Pons (tissue), 1 donor: Measurements from ENCODE around the gene FAM169A.
"Not testable (repeated sequence)": the region's sequence is repeated elsewhere in the genome, so short reads cannot be mapped to it uniquely, and the experiment has no call there.

Experiments
- DNase-seq: peaks from one replicate; pipeline ENCODE4 v3.0.0-alpha.2; 2016; ENCODE audit warnings: low spot score

Gene FAM169A

DNA sequence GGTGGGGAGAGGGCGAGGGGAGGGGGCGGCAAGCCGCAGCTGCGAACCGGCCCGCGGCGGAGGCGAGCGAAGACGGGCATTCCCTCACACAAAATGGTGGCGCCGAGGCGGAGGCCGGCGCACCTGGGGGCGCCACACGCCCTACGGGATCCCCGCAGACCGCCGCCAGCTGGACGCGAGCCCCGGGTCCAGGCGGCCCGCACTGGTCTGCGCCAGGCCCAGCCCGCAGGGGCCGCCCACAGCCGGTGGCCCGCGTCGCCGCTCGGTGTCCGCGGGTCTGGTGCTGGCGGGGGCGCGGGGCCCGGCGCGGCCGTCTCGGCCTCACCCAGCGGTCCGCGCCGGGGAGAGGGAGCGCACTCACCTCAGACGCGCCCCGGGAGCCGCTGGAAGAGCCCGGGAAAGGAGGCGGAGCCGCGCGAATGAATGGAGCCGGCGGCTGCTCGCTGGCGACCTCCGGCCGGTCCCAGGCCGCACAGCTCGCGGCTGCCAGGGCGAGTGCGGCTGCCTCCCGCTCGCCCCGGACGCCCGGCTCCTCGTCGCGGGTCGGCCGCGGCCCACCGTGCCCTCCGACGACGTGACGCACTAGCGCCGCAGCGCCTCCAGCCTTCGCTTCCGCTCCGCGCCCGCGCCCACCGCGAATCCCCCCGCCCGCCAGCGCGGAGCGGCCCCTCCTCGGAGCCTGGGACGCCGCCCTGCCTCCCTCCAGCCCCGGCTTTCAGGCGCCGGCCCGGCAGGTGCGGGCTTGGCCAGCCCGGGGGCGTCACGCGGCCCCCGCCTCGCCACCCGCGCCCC is at the start of gene FAM169A:
Gene FAM169A (minus strand): TSS at position 584 of the 792 bp plus-strand sequence. CDS start 24,711 bp downstream, outside the sequence.
- no peak for DNase-seq

- no peak for DNase-seq
Measured at GRCh38 chr5:74915488-74915887, 49.3 kb upstream of the FAM169A start.

DNA sequence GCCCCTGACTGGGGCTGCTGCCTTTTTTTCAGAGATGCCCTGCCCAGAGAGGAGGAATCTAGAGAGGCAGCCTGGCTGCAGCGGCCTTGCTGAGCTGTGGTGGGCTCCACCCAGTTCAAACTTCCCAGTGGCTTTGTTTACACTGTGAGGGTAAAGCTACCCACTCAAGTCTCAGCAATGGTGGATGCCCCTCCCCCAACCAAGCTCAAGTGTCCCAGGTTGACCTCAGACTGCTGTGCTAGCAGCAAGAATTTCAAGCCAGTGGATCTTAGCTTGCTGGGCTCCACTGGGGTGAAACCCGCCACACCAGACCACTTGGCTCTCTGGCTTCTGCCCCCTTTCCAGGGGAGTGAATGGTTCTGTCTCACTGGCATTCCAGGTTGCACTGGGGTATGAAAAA is 45.2 kb upstream of the FAM169A start:
- not testable (repeated sequence) for DNase-seq

DNA sequence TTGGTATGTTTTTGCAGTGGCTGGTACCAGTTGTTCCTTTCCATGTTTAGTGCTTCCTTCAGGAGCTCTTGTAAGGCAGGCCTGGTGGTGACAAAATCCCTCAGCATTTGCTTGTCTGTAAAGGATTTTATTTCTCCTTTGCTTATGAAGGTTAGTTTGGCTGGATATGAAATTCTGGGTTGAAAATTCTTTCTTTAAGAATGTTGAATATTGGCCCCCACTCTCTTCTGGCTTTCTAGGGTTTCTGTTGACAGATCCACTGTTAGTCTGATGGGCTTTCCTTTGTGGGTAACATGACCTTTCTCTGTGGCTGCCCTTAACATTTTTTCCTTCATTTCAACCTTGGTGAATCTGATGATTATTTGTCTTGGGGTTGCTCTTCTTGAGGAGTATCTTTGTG is 43.7 kb upstream of the FAM169A start:
- not testable (repeated sequence) for DNase-seq

DNA sequence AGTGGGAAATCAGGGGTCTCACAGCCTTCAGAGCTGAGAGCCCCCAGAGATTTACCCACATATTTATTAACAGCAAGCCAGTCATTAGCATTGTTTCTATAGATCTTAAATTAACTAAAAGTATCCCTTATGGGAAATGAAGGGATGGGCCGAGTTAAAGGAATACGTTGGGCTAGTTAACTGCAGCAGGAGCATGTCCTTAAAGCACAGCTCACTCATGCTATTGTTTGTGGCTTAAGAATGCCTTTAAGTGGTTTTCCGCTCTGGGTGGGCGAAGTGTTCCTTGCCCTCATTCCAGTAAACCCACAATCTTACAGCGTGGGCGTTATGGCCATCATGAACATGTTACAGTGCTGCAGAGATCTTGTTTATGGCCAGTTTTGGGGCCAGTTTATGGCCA is 42.0 kb upstream of the FAM169A start:
- DNase-seq = not testable (repeated sequence)

DNA sequence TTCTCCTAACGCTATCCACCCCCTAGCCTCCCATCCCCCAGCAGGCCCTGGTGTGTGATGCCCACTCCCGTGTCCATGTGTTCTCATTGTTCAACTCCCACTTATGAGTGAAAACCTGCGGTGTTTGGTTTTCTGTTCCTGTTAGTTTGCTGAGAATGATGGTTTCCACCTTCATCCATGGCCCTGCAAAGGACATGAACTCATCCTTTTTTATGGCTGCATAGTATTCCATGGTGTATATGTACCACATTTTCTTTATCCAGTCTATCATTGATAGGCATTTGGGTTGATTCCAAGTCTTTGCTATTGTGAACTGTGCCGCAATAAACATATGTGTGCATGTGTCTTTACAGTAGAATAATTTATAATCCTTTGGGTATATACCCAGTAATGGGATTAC is 38.5 kb upstream of the FAM169A start:
- not testable (repeated sequence) for DNase-seq

DNA sequence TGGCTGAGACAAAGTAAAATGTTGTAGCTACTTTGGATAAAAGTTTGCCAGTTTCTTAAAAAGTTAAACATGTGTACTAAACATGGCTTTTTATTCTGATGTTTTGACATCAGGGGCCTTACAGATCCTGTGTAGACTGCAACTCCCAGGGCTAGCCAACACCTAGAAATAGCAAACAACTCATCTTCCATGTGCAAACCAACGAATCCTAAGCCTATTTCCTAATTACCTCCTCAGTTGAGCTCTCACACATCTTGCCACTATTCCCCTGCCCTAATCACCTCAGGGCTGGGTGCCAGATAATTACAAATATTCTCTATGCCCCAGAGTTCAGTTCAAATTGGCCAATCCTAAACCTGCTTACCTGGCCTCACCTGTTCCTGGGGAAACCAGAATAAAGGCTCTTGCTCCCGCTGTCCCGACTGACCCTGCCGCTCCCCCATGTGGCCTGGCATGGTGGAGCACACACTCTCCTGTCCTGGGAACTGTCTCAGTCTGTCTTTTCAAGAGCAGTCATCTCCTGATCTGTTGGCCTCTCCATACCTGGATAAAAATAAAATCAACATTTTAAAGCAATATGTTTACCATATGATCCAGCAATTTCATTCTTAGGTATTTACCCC is 37.1 kb upstream of the FAM169A start:
- peak; percentile 42 for DNase-seq

GRCh38 chr5:74897049-74897448 is 30.9 kb upstream of the FAM169A start:
- DNase-seq = no peak

GRCh38 chr5:74895906-74896305 is 29.7 kb upstream of the FAM169A start:
- DNase-seq = peak; percentile 78

- no peak for DNase-seq
Measured at GRCh38 chr5:74894351-74894750, 28.2 kb upstream of the FAM169A start.

DNA sequence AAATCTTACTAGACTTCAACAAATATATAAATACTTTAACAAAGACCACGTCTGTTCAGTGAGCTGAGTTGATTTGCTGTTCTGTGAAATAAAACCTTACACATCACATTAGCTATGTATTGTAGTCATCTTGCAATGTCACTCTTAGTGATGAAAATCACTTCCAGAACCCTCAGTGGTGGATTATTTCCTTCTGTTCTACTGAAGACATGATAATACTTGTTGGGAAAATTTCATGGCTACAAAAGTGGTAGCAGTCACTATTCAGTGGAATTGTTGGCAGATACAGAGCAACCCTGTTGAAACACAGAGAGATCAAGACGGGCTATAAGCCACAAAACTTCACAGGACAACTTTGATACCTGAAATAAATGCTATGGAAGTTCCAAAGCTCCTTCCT is 26.7 kb upstream of the FAM169A start:
- no peak for DNase-seq

DNA sequence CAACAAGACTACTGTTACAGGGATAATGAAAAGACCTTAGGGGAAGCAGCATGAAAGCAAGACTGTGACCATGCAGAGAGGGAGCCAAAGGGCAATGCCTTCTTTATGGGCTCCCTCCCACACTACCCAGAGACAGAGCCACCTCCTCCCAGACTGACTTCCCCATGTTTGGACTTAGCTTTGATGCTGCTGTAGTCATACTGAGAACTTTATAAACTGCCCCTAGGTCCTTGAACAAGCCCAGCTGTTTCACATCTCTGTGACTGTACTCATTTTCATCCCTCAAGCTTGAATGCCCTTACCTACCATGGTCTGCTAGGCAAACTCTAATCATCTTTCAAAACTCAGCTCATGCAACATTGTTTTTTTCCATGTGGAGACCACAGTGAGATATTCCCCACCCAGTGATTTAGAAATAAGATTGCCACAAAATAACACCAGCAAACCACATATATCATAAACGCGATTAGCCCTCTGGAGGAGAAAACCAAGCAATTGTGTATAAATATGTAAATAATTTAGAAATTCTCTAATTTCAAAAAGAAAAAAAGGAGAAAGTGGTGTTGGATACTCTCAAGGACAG is 23.4 kb upstream of the FAM169A start:
- no peak for DNase-seq

DNA sequence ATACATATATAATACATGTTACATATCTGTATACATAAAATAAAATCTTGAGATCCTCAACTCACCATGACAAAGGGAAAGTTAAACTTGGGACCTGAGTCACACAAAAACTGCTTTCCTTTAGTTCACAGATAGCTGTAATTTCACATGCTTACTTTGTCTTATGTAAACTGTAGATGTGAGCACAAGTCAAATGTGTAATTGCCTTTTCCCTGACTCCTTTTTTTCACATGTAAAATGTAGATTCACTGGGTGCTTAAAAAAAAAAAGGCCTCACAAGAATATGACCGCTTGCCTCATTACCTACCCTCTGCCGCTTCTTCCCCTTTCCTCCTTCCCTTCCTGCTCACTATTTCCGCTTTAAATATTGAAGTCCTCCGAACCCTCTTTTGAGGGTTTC is 21.9 kb upstream of the FAM169A start:
- DNase-seq = no peak

DNA sequence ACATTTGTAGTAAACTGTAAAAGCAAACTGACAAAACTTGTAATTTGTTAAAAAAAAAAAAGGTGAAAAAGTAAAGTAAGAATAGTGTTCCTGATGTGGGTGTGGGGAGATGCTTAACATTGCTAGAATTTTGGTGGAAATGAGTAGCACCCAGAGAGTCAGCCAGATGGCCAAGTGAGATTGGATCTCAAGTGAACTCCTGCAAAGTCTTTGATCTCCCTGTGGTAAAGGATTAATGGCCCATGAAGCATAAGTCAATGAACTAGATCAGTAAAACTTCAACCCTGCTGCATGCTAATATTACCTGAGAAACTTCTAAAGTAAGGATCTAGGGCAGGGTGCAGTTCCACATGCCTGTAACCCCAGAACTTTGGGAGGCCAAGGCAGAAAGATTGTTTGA is 19.0 kb upstream of the FAM169A start:
- no peak for DNase-seq

GRCh38 chr5:74882379-74883134 is 16.4 kb upstream of the FAM169A start:
- not testable (repeated sequence) for DNase-seq

DNA sequence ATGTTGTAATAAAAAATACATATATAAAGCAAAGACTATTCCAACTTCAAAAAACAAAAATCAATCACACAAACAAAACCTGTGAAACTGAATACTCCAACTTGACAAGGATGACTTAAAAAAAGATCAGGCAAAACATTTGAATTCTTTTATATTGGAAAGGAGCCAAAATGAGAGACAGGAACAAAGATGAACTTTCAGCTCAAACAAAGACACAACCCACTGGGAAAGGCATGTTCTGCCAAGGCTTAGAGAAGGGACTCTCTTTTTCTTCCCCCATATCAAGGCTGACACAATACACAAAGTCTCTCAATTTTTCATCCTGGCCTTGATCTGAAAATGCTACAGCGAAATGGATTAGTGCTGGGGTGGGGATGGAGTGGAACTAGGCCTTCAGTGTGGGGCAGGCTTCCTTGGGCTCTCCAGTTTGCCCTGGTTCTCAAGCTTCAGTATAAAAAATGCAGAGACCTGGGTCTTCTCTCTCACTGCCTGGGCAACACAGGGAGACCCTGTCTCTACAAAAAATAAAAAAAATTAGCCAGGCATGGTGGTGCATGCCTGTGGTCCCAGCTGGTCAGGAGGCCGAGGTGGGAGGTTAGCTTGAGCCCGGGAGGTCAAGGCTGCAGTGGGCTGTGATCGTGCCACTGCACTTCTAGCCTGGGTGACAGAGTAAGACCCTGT is 11.6 kb upstream of the FAM169A start:
- DNase-seq = peak; percentile 95

- DNase-seq = no peak
Measured at GRCh38 chr5:74875994-74876791, 10.0 kb upstream of the FAM169A start.

DNA sequence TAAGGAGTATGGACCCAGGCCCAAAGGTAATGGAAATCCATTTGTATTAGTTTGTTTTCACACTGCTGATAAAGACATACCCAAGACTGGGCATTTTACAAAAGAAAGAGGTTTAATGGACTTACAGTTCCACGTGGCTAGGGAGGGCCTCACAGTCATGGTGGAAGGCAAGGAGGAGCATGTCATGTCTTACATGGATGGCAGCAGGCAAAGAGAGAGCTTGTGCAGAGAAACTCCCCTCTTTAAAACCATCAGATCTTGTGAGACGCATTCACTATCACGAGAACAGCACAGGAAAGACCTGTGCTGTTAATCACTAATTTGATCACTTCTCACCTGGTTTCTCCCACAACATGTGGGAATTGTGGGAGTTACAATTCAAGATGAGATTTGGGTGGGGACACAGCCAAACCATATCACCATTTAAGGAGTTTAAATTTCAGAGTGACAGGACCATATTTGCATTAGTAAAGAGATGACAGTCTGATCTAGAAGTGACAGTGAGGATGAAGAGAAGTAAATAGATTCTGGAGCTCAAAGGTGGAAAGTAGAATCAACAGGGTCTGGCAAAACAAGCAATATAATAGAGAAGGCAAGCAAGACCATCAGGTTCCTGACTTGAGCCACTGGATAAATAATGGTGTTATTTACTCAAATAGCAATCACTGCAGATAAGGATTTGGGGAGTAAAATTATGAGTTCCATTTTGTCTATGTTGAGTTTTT is 7.5 kb upstream of the FAM169A start:
- no peak for DNase-seq

DNA sequence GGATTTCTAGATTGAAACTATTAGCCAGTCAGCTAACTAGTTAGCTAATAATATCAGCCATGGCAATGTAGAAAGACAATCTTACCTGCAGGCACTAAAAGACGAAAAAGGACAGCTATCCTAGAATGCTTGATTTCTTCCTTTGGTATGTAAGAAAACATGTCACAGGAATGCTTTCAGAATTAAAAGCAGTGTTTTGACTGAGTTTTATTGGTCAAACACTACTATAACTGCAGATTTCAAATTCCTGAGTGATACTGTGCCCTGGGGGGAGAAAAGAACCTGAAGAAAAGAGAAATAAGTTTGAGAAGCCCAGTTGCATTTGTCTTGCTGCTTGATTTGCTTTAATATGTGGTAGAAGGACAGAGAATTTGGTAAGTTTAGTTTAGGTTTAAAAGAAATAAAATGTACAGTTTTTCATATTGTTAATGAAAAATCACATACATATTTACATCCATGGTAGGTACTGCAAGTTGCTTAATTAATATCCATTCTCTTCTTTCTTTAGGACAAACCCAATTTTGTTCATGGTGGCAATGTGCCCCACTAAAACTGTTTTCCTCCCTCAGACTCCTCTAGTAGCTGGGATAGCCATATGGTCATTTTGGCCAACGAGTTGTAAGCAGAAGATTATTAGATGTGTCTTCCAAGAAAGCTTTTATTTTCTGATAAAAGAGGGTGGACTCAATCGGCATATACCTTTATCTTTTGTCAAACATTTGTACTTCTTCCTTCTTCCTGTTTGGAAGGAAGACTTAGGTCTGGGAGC is 4.3 kb upstream of the FAM169A start:
- no peak for DNase-seq

DNA sequence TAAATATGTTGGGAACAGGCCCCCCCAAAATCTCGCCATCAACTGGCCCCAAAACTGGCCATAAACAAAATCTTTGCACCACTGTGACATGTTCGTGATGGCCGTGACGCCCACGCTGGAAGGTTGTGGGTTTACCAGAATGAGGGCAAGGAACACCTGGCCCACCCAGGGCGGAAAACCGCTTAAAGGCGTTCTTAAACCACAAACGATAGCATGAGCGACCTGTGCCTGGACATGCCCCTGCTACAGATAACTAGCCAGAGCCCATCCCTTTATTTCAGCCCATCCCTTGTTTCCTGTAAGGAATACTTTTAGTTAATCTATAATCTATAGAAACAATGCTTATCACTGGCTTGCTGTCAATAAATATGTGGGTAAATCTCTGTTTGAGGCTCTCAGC is 3.2 kb upstream of the FAM169A start:
- not testable (repeated sequence) for DNase-seq
